Measurements from ENCODE around the gene PEPD.

PEPD gene

GRCh38 chr19:33547676-33548075 is 26.1 kb upstream of the PEPD start:
- DNase-seq (ENCODE audit: low read depth, low spot score), result no peak
- no peak overlapping the region for H3K27ac ChIP-seq

- no peak for DNase-seq (ENCODE audit: low read depth, low spot score)
- H3K27ac ChIP-seq, result no peak overlapping the region
Measured at GRCh38 chr19:33546656-33547055, 25.1 kb upstream of the PEPD start.

- no peak for DNase-seq (ENCODE audit: low read depth, low spot score)
- no peak overlapping the region for H3K27ac ChIP-seq
Measured at GRCh38 chr19:33545217-33545981, 23.8 kb upstream of the PEPD start.

- H3K27ac ChIP-seq, result no peak overlapping the region
- no peak for DNase-seq (ENCODE audit: low read depth, low spot score)
Measured at GRCh38 chr19:33535226-33535625, 13.6 kb upstream of the PEPD start.

GRCh38 chr19:33532859-33533460 is 11.4 kb upstream of the PEPD start:
- DNase-seq (ENCODE audit: low read depth, low spot score), result no peak
- H3K27ac ChIP-seq, result no peak overlapping the region

GRCh38 chr19:33530842-33531241 is 9.3 kb upstream of the PEPD start:
- H3K27ac ChIP-seq, result no peak overlapping the region
- DNase-seq (ENCODE audit: low read depth, low spot score), result no peak

- DNase-seq (ENCODE audit: low read depth, low spot score), result no peak
- no peak overlapping the region for H3K27ac ChIP-seq
Measured at GRCh38 chr19:33530296-33530695, 8.7 kb upstream of the PEPD start.

GRCh38 chr19:33529094-33529676 is 7.6 kb upstream of the PEPD start:
- DNase-seq (ENCODE audit: low read depth, low spot score), result no peak
- no peak overlapping the region for H3K27ac ChIP-seq

GRCh38 chr19:33528404-33528803 is 6.8 kb upstream of the PEPD start:
- no peak for DNase-seq (ENCODE audit: low read depth, low spot score)
- no peak overlapping the region for H3K27ac ChIP-seq

- no peak for DNase-seq (ENCODE audit: low read depth, low spot score)
- no peak overlapping the region for H3K27ac ChIP-seq
Measured at GRCh38 chr19:33527125-33527524, 5.5 kb upstream of the PEPD start.

GRCh38 chr19:33524024-33524664 is 2.6 kb upstream of the PEPD start:
- DNase-seq (ENCODE audit: low read depth, low spot score), result no peak

GRCh38 chr19:33523167-33523566 is 1.6 kb upstream of the PEPD start:
- no peak overlapping the region for H3K27ac ChIP-seq
- DNase-seq (ENCODE audit: low read depth, low spot score), result no peak

More at GRCh38 chr19:33524024-33524664, 2.6 kb upstream of the PEPD start:
- no peak overlapping the region for H3K27ac ChIP-seq

GRCh38 chr19:33522371-33522662 is 726 bp upstream of the PEPD start:
- no peak for DNase-seq (ENCODE audit: low read depth, low spot score)
- H3K27ac ChIP-seq, result no peak overlapping the region

- no peak overlapping the region for H3K27ac ChIP-seq
- DNase-seq (ENCODE audit: low read depth, low spot score), result no peak
Measured at GRCh38 chr19:33520844-33521479, 629 bp downstream of the PEPD start.

- no peak overlapping the region for H3K27ac ChIP-seq
- no peak for DNase-seq (ENCODE audit: low read depth, low spot score)
Measured at GRCh38 chr19:33520048-33520643, 1.4 kb downstream of the PEPD start.

GRCh38 chr19:33519416-33519815 is 2.2 kb downstream of the PEPD start:
- no peak overlapping the region for H3K27ac ChIP-seq
- DNase-seq (ENCODE audit: low read depth, low spot score), result no peak

- no peak overlapping the region for H3K27ac ChIP-seq
- DNase-seq (ENCODE audit: low read depth, low spot score), result no peak
Measured at GRCh38 chr19:33518541-33518940, 3.0 kb downstream of the PEPD start.

- no peak overlapping the region for H3K27ac ChIP-seq
- no peak for DNase-seq (ENCODE audit: low read depth, low spot score)
Measured at GRCh38 chr19:33517922-33518321, 3.7 kb downstream of the PEPD start.

GRCh38 chr19:33515921-33516320 is 5.7 kb downstream of the PEPD start:
- H3K27ac ChIP-seq, result no peak overlapping the region
- DNase-seq (ENCODE audit: low read depth, low spot score), result no peak

- no peak for DNase-seq (ENCODE audit: low read depth, low spot score)
Measured at GRCh38 chr19:33514885-33515551, 6.6 kb downstream of the PEPD start.

More at GRCh38 chr19:33514885-33515551, 6.6 kb downstream of the PEPD start:
- H3K27ac ChIP-seq, result no peak overlapping the region
